GM12874 (cell line): ENCODE results near the gene TTC3.

Experiments used
- CTCF ChIP-seq: IDR thresholded peaks from 2 replicates; pipeline ENCODE4 v1.5.1; 2011; ENCODE audit warnings: low read depth, mild to moderate bottlenecking, control low read depth, low read length, moderate library complexity; ENCODE audit not compliant: insufficient read depth

The TTC3 gene

GRCh38 chr21:37064841-37065240, 8.2 kb upstream of the TTC3 start:
- no peak for TF ChIP-seq CTCF

GRCh38 chr21:37065561-37066177, 7.4 kb upstream of the TTC3 start:
- no peak for TF ChIP-seq CTCF

- no peak for TF ChIP-seq CTCF
These were observed 1.3 kb upstream of the TTC3 start for GRCh38 chr21:37071561-37072273.

GRCh38 chr21:37072274-37072987, 623 bp upstream of the TTC3 start:
- TF ChIP-seq CTCF = no peak

GRCh38 chr21:37073417-37074196, 553 bp downstream of the TTC3 start:
- TF ChIP-seq CTCF = peak; percentile 32; the same call in 1 of the 2 replicates

GRCh38 chr21:37074197-37074510, 1.1 kb downstream of the TTC3 start:
- no peak for TF ChIP-seq CTCF

- no peak for TF ChIP-seq CTCF
These were observed 1.5 kb downstream of the TTC3 start for GRCh38 chr21:37074546-37074945.
